Measurements from ENCODE around the gene LY6G5C. TPM values are rescaled to one million over a fixed set of nuclear protein-coding genes. Genes with fewer than 3 reads are reported as not detected.

The LY6G5C gene
- total and polyA plus RNA-seq, 4 donors, result 1.2 to 5.9 (median 3.3) TPM

Small RNA genes within 50 kb of the gene (microRNA-seq; reads per million reads assigned to microRNA genes)
- 0 to 1.8 reads per million in 2 donors for gene MIR4646
- gene MIR6832, result 0.60 to 0.99 reads per million in 2 donors

Other genes starting within 250 kb of the LY6G5C start
Only the 30 nearest of the 38 such genes appear.
- gene DDX39B, start 139.1 kb downstream of the LY6G5C start, total RNA-seq, result 100 to 1,000 TPM; 235 to 270 TPM
- 100 to 1,000 TPM; 146 to 570 TPM for gene DDX39B, start 139.1 kb downstream of the LY6G5C start, polyA plus RNA-seq
- 1 to 10 TPM; 1.3 to 1.5 TPM for gene ATP6V1G2, start 134.5 kb downstream of the LY6G5C start, total RNA-seq
- gene ATP6V1G2, start 134.5 kb downstream of the LY6G5C start, polyA plus RNA-seq, result 1 to 10 TPM; 1.4 to 1.8 TPM
- gene NFKBIL1, start 133.5 kb downstream of the LY6G5C start, total RNA-seq, result 10 to 100 TPM; 16.0 to 19.8 TPM
- 10 to 100 TPM; 24.2 to 49.5 TPM for gene NFKBIL1, start 133.5 kb downstream of the LY6G5C start, polyA plus RNA-seq
- gene LTA, start 108.8 kb downstream of the LY6G5C start, total RNA-seq, result not detected
- gene LTA, start 108.8 kb downstream of the LY6G5C start, polyA plus RNA-seq, result under 1 TPM in 1 of 2 donors, not detected in 1; 0.18 TPM
- gene TNF, start 105.5 kb downstream of the LY6G5C start, total RNA-seq, result 1 to 10 TPM in 1 of 2 donors, under 1 TPM in 1; 0.66 to 1.9 TPM
- 1 to 10 TPM in 1 of 2 donors, under 1 TPM in 1; 0.23 to 1.3 TPM for gene TNF, start 105.5 kb downstream of the LY6G5C start, polyA plus RNA-seq
- 1 to 10 TPM; 1.4 to 3.6 TPM for gene LTB, start 98.6 kb downstream of the LY6G5C start, total RNA-seq
- 1 to 10 TPM in 1 of 2 donors, under 1 TPM in 1; 0.88 to 2.5 TPM for gene LTB, start 98.6 kb downstream of the LY6G5C start, polyA plus RNA-seq
- 10 to 100 TPM; 21.1 to 24.6 TPM for gene LST1, start 94.8 kb downstream of the LY6G5C start, total RNA-seq
- gene LST1, start 94.8 kb downstream of the LY6G5C start, polyA plus RNA-seq, result 10 to 100 TPM in 1 of 2 donors, 1 to 10 TPM in 1; 7.9 to 23.4 TPM
- not detected for gene NCR3, start 88.1 kb downstream of the LY6G5C start, total RNA-seq
- gene NCR3, start 88.1 kb downstream of the LY6G5C start, polyA plus RNA-seq, result not detected
- gene AIF1, start 65.8 kb downstream of the LY6G5C start, total RNA-seq, result 10 to 100 TPM; 32.6 to 68.3 TPM
- gene AIF1, start 65.8 kb downstream of the LY6G5C start, polyA plus RNA-seq, result 100 to 1,000 TPM in 1 of 2 donors, 10 to 100 TPM in 1; 38.2 to 166 TPM
- gene PRRC2A, start 60.4 kb downstream of the LY6G5C start, total RNA-seq, result 100 to 1,000 TPM; 154 to 164 TPM
- 100 to 1,000 TPM in 1 of 2 donors, 10 to 100 TPM in 1; 28.5 to 152 TPM for gene PRRC2A, start 60.4 kb downstream of the LY6G5C start, polyA plus RNA-seq
- gene BAG6, start 28.4 kb downstream of the LY6G5C start, total RNA-seq, result 100 to 1,000 TPM; 207 to 215 TPM
- gene BAG6, start 28.4 kb downstream of the LY6G5C start, polyA plus RNA-seq, result 100 to 1,000 TPM in 1 of 2 donors, 10 to 100 TPM in 1; 75.0 to 379 TPM
- under 1 TPM; 0.42 to 0.96 TPM for gene APOM, start 25.2 kb downstream of the LY6G5C start, total RNA-seq
- 1 to 10 TPM in 1 of 2 donors, not detected in 1; 2.6 TPM for gene APOM, start 25.2 kb downstream of the LY6G5C start, polyA plus RNA-seq
- gene C6orf47, start 20.3 kb downstream of the LY6G5C start, total RNA-seq, result 10 to 100 TPM; 18.3 to 20.2 TPM
- 10 to 100 TPM in 1 of 2 donors, 1 to 10 TPM in 1; 7.5 to 12.0 TPM for gene C6orf47, start 20.3 kb downstream of the LY6G5C start, polyA plus RNA-seq
- gene GPANK1, start 16.1 kb downstream of the LY6G5C start, total RNA-seq, result 10 to 100 TPM; 10.9 to 16.5 TPM
- 10 to 100 TPM; 15.9 to 22.8 TPM for gene GPANK1, start 16.1 kb downstream of the LY6G5C start, polyA plus RNA-seq
- gene CSNK2B, start 15.0 kb downstream of the LY6G5C start, total RNA-seq, result 100 to 1,000 TPM; 100 to 106 TPM
- 100 to 1,000 TPM; 122 to 191 TPM for gene CSNK2B, start 15.0 kb downstream of the LY6G5C start, polyA plus RNA-seq
- gene LY6G5B, start 11.1 kb downstream of the LY6G5C start, total RNA-seq, result 10 to 100 TPM; 19.6 to 20.8 TPM
- gene LY6G5B, start 11.1 kb downstream of the LY6G5C start, polyA plus RNA-seq, result 10 to 100 TPM in 1 of 2 donors, 1 to 10 TPM in 1; 1.6 to 25.1 TPM
- 10 to 100 TPM; 41.8 to 48.1 TPM for gene ABHD16A, start 22.3 kb upstream of the LY6G5C start, total RNA-seq
- 10 to 100 TPM; 12.9 to 50.1 TPM for gene ABHD16A, start 22.3 kb upstream of the LY6G5C start, polyA plus RNA-seq
- not detected for gene LY6G6F, start 25.8 kb upstream of the LY6G5C start, total RNA-seq
- gene LY6G6F, start 25.8 kb upstream of the LY6G5C start, polyA plus RNA-seq, result not detected
- not detected for gene LY6G6D, start 34.3 kb upstream of the LY6G5C start, total RNA-seq
- not detected for gene LY6G6D, start 34.3 kb upstream of the LY6G5C start, polyA plus RNA-seq
- gene LY6G6C, start 40.7 kb upstream of the LY6G5C start, total RNA-seq, result not detected
- gene LY6G6C, start 40.7 kb upstream of the LY6G5C start, polyA plus RNA-seq, result not detected
- under 1 TPM; 0.84 to 0.96 TPM for gene MPIG6B, start 42.3 kb upstream of the LY6G5C start, total RNA-seq
- not detected for gene MPIG6B, start 42.3 kb upstream of the LY6G5C start, polyA plus RNA-seq
- gene DDAH2, start 48.2 kb upstream of the LY6G5C start, total RNA-seq, result 100 to 1,000 TPM; 122 to 133 TPM
- 100 to 1,000 TPM; 118 to 189 TPM for gene DDAH2, start 48.2 kb upstream of the LY6G5C start, polyA plus RNA-seq
- gene CLIC1, start 55.5 kb upstream of the LY6G5C start, total RNA-seq, result 100 to 1,000 TPM; 303 to 322 TPM
- 100 to 1,000 TPM; 331 to 368 TPM for gene CLIC1, start 55.5 kb upstream of the LY6G5C start, polyA plus RNA-seq
- 10 to 100 TPM in 1 of 2 donors, 1 to 10 TPM in 1; 5.9 to 15.1 TPM for gene MSH5, start 58.9 kb upstream of the LY6G5C start, total RNA-seq
- gene MSH5, start 58.9 kb upstream of the LY6G5C start, polyA plus RNA-seq, result 1 to 10 TPM in 1 of 2 donors, not detected in 1; 7.0 TPM
- gene SAPCD1, start 81.6 kb upstream of the LY6G5C start, total RNA-seq, result 1 to 10 TPM in 1 of 2 donors, under 1 TPM in 1; 0.68 to 2.9 TPM
- gene SAPCD1, start 81.6 kb upstream of the LY6G5C start, polyA plus RNA-seq, result 1 to 10 TPM in 1 of 2 donors, not detected in 1; 3.2 TPM
- 1 to 10 TPM in 1 of 2 donors, under 1 TPM in 1; 0.58 to 1.3 TPM for gene VWA7, start 96.3 kb upstream of the LY6G5C start, total RNA-seq
- under 1 TPM in 1 of 2 donors, not detected in 1; 0.23 TPM for gene VWA7, start 96.3 kb upstream of the LY6G5C start, polyA plus RNA-seq
- gene VARS1, start 114.7 kb upstream of the LY6G5C start, total RNA-seq, result 10 to 100 TPM; 44.4 to 49.6 TPM
- 10 to 100 TPM in 1 of 2 donors, 1 to 10 TPM in 1; 9.8 to 26.4 TPM for gene VARS1, start 114.7 kb upstream of the LY6G5C start, polyA plus RNA-seq
- gene LSM2, start 125.9 kb upstream of the LY6G5C start, total RNA-seq, result 10 to 100 TPM; 32.4 to 33.4 TPM
- 10 to 100 TPM; 41.7 to 42.2 TPM for gene LSM2, start 125.9 kb upstream of the LY6G5C start, polyA plus RNA-seq
- gene HSPA1L, start 134.2 kb upstream of the LY6G5C start, total RNA-seq, result 1 to 10 TPM; 1.9 TPM
- 1 to 10 TPM; 1.3 to 2.1 TPM for gene HSPA1L, start 134.2 kb upstream of the LY6G5C start, polyA plus RNA-seq
- gene HSPA1A, start 134.5 kb upstream of the LY6G5C start, total RNA-seq, result 100 to 1,000 TPM; 194 to 454 TPM
- 10 to 100 TPM; 55.1 to 98.7 TPM for gene HSPA1A, start 134.5 kb upstream of the LY6G5C start, polyA plus RNA-seq

Data from aorta (tissue), 4 donors.